GM10847 (cell line): Measurements from ENCODE around the gene CBLN3.

Source experiments
- POLR2A ChIP-seq: IDR thresholded peaks from 2 replicates; pipeline ENCODE4 v1.6.1; 2011; ENCODE audit not compliant: insufficient read length; ENCODE audit errors: extremely low read depth

The CBLN3 gene

DNA sequence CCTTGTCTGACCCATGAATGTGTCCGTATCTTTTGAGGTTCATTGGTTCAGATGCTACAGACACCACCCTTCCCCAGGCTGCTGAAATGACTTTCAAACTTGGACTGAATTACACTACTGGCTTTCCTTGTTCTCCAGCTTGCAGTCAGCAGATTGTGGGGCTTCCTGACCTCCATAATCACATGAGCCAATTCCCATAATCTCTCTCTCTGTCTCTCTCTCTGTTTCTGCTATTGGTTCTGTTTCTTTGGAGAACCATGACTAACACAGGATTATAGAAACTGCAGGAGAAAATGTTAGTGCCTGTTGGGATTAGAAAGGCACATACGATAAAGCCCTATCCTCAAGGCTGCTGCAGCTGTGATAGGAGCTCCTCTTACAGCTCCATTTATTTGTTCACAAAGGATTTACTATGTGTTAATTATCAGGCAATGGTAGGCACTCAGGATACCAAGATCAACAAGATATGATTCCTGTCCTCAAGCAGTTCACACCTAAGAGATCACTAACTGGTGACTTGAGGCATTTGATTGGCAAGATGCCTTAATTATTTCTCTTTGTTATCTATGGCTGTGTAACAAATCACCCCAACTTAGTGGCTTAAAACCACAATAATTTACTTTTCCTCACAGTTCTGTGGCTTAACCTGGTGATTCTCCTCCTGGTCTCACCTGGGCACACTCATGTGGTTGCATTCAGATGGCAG is 40.8 kb downstream of the CBLN3 start:
- no peak for TF ChIP-seq POLR2A

DNA sequence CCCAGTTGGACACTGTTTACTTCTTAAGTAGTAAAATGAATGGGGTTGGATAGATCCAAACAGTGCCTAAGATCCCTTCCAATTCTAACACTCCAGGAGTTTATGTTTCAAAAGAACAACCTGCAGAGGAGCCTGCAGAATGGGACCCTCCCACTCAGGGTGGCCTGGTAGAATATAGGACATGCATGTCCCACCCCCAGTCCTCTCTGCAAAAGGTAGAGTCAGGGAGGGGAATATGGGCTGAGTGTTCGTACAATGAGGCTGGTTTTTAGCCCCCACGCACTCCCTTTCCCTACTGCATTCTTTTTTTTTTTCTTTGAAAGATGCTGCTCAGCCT is 42.5 kb downstream of the CBLN3 start:
- TF ChIP-seq POLR2A: no peak

DNA sequence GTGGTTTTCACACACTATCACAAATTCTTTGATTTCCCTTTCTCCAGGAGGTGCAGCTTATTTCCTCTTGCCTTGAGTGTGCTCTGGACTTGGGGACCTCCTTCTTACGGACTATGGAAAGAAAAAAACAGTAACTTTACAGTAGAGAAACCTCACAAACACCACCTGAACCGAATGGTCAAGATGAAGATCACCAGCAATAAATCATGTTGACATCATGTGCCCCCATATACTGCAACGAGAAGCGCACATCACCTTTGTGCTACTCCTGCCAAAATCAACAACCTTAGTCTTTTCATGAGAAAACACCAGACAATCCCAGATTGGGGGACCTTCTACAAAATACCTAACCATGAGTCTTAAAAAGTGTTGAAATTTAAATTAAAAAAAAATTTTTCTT is 43.9 kb downstream of the CBLN3 start:
- no peak for TF ChIP-seq POLR2A

DNA sequence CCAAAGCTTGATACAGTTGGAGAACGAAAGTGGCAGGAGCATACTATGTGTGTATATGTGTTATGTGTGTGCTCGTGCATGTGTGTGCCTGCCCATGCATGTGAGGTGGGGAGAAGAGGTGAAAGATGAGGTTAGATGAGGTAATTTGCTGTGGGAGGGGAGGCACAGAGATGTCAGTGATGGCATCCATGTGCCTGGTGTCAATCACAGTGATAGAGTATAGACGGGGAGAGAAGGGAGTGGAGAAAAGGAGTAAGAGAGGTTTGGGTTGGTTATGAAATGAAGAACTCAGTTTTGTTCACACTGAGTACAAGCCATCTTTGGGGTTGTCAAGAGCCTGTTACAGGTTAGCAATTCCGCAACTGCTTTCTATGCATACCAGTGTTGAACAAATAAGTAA is 45.3 kb downstream of the CBLN3 start:
- no peak for TF ChIP-seq POLR2A

DNA sequence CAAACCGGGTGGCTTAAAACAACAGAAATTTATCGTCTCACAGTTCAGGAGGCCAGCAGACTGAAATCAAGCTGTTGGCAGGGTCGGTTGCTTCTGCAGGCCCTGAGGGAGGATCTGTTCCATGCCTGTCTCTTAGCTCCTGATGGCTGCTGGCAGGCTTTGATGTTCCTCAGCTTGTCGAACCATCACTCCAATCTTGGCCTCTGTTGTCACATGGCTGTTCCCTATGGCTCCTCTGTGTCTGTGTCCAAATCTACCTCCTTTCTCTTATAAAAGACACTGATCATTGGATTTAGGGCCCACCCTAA is 47.5 kb downstream of the CBLN3 start:
- no peak for TF ChIP-seq POLR2A

DNA sequence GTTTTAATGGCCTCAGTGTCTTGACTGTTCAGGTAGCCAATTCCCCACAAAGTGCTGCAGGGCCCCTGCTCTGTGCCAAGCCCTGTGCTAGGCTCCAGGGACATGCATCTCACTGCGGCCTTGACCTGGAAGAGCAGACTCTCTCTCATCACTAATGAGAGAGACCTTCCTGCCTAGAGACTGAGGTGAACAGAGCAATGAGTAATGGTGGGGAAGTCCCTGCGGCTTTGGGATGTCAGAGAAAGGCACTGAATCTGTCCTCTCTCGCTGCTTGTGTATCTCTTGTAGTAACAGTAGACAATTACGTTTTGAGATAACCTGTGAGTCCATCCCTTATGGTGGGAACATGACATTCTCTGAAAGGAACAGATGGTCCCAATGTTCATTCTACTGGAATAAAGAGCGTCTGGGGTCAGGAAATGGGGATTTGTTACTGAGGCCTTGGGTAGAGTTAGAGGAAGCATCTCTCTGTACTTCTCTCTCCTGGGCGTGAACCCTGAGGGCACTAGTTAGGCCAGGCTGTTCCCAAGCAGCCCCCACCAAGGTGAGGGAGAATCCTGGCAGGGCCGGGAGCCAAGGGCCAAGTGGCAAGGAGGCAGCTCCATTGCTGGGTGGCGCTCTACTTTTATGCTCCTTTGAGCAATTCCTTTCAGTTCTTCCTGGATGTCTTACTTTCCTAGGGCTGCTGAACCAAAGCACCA is 48.0 kb downstream of the CBLN3 start:
- no peak for TF ChIP-seq POLR2A

DNA sequence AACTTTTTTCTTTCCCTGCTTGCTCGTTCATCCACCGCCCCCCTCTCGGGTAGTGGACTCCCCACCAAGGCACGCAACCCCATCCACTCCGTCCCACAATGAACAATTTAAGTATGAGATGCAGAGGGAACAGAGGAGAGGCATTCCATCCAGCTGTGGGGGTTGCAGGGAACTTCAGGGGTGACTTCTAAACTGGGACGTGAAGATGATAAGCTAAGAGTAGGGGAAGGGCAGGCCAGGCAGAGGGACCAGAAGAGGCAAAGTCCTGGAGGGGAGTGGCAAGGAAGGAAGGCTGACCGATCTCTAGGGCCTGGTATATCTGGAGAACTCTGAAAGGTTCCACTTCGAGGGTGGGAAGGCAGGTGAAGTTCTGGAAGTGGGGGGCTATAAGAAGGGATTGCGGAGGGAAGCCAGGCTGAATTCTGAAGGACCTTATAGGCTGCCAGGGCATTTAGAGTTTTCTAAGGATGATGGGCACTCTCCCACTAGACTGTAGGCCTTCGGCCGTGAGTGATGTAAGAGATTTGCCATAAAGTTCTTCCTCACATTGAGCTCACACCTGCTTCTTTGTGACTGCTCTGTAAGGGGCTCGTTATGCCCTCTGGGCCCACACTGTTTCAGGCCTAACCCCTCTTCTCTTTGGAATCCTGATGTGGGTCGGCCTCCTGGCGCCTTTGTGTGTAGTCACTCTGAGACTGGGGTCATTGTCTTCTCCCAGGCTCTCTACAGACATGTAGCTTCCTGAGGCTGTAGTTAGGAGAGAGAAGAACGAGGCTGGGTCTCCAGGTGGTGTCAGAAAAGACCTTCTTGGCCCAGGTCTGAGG is 49.3 kb downstream of the CBLN3 start:
- TF ChIP-seq POLR2A: no peak

DNA sequence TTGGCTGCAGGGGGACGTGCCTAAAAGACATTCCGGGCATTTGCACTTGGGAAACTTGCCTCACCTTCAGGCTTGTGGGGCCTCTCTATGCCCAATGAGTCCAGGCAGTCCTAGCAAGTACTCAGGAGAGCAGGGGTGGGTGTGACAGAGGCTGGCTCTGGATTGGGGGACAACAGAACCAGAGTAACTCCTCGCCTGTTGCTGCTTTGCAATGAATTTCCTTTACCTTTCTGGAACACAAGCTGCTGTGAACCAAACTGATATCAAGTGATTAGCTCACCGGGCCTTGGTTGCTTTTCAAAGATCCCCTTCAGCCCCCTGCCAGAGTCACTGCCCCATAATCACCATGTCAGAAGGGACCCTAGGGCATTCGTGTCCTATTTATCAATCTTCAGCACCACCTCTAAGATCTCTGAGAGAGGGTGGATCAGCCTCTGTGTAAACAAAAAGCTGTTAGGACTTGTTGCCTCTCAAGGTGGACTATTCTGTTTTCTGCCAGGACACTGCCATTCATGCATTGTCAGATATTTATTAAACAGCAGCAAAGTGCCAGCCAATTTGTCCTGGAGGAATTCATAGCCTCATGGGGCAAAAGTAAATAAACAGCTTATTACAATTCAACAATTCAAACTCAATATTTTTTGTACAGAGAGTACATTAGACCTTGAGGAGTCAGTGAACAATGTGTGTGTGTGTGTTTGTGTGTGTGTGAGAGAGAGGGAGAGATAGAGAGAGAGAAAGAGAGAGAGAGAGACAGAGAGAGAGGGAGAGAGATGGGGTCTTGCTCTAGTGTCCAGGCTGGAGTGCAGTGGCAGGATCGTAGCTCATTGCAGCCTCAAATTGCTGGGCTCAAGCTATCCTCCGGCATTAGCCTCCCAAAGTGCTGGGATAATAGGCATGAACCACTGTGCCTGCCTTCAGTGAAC is 50.2 kb downstream of the CBLN3 start:
- no peak for TF ChIP-seq POLR2A

DNA sequence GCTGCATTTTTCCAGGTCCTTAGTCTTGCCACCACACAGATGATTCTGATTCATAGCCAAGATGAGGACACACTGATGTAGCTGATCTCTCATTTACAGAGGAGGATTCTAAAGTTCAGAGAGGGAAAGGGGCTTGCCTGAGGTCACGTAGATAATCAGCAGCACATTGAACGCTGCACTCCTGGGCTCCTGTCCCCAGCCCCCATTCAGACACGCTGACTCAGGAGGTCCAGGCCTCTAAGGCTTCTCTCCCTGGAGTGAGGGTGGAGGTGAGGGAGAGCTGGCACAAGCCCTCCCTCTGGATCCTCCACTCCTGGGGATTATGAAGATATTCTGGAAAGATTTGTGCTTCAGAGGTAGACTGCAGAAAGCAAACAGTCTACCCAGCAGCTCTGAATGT is 51.1 kb downstream of the CBLN3 start:
- no peak for TF ChIP-seq POLR2A

DNA sequence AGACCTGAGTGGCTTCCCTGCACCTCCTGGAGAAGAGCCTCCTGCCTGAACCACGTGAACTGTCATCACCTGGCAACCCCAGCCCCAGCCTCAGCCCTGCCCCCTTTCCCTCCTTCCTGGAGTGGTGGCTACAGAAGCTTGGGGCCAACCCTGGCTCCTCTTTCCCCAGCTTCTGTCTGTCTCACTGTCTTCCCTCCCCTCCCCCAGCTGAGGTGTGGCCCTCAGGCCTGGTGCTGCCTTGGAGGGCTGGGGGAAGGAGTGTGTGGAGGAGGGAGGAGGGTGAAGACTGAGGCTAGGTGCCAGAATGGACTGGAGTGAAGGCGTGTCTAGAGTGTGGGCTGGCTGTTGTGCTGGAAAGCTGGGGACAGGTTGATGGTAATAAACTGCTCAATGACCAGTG is 51.8 kb downstream of the CBLN3 start:
- no peak for TF ChIP-seq POLR2A

DNA sequence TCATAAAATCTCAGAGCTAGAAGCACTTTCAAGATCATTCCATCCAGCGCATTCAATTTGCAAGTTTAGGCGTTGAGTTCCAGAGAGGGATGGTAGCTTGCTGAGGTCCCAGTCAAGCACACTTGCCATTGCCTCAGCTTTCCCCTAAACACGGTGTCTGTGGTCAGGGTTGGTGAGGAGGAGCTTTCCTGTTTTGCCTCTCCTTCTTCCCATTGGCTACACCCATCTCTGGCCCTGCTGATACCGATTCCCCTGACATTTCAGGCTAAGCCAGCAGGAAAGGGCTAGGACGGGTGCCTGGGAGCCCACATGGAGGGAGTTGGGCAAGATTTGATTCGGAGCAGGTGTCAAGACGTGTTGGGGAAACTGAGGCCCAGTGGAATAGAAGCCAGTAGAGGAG is 52.3 kb downstream of the CBLN3 start:
- TF ChIP-seq POLR2A: no peak
